Measurements from ENCODE around the gene TRPM5.

Gene TRPM5

GRCh38 chr11:2400762-2401435 lies 43.4 kb downstream of the TRPM5 start:
- Histone ChIP-seq H3K4me3 (replicated peaks; ENCODE audit: low read depth, low read length) (peak overlapping the region; percentile 98), H3K36me3 (ENCODE audit: control insufficient read depth, insufficient read depth, low read length) (peaks cover 21% of the 10 kb centered on the region), H3K27me3 (replicated peaks; ENCODE audit: control insufficient read depth, insufficient read depth, low read length) (no peaks in the 10 kb centered on the region)
- DNase-seq (ENCODE audit: extremely low read depth, insufficient read length), result no peak
- TF ChIP-seq CTCF (IDR thresholded peaks at IDR 0.05; ENCODE audit: insufficient read depth, low read length, poor library complexity, severe bottlenecking), result no peak

DNA sequence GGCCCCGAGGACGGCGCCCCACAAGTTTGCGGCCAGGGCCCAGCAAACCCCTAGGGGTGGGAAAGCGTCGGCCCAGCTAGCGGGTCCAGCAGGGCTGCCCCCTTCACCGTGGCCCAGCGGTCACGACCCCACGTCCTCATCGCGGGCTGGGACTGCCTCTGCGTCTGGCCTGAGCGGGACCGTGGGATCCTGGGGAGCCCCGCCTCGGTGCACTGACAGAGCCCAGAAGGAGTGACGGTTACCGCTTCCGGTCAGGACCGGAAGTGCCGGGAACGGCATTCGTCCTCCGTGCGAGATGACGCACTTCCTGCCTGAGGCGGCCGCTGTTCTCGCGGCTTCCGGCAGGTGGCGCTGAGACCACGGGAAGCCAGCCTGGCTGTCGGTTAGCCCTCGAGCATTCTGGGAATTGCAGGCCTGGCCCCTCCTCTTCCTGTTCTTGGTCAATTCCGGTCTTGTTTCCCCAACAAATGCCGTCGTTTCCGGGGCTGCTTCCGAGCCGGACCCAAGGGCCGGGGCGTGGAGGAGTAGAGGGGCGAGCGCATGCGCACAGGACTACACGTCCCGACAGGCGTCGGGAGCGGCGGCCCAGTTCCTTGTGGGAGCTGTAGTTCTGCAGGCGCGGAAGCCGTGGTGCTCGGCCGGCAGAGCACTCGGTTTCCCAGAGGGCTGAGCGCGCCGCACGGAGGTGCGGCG lies 44.1 kb downstream of the TRPM5 start, which contains the start of gene TSSC4:
Gene TSSC4, plus strand, starts transcription at position 682 of the 693 bp plus-strand sequence. CDS start 1,884 bp downstream, outside the sequence.
- peak within 1 kb of the TSS; percentile 98 for H3K4me3 ChIP-seq (replicated peaks; ENCODE audit: low read depth, low read length)
- H3K27me3 ChIP-seq (replicated peaks; ENCODE audit: control insufficient read depth, insufficient read depth, low read length), result no peaks in the 10 kb centered on the region
- DNase-seq (ENCODE audit: extremely low read depth, insufficient read length), result peak; percentile 100
- H3K36me3 ChIP-seq (ENCODE audit: control insufficient read depth, insufficient read depth, low read length), result peaks cover 27% of the 10 kb centered on the region
- TF ChIP-seq CTCF (IDR thresholded peaks at IDR 0.05; ENCODE audit: insufficient read depth, low read length, poor library complexity, severe bottlenecking), result peak; percentile 98

DNA sequence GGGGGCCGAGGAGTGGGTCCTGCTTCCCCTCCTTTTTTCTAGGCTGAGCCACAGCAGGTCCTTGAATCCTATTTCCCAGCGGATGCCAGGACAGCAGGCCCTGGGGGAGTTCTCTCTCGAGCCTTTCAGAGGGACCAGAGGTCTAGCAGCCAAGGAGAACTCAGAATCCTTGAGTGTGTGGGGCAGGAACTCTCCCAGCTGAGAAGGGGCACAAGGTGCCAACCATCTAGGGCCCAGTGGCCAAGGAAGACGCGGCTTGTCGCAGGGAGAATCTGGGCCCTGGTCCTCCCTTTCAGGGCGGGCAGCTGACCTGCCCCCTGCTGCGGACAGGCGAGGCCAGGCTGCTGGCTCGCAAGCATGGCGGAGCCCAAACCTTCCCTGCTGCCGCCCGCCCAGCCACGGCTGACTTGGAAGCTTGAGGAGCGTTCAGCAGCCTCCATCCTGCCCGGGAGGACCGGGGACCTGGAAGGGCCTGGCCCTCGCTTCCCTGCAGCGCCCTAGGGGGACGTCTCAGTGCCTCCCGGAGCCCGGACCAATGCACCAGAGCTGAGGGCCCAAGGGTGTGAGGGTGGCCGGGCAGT lies 44.7 kb downstream of the TRPM5 start:
- peaks cover 30% of the 10 kb centered on the region for H3K36me3 ChIP-seq (ENCODE audit: control insufficient read depth, insufficient read depth, low read length)
- DNase-seq (ENCODE audit: extremely low read depth, insufficient read length), result no peak

DNA sequence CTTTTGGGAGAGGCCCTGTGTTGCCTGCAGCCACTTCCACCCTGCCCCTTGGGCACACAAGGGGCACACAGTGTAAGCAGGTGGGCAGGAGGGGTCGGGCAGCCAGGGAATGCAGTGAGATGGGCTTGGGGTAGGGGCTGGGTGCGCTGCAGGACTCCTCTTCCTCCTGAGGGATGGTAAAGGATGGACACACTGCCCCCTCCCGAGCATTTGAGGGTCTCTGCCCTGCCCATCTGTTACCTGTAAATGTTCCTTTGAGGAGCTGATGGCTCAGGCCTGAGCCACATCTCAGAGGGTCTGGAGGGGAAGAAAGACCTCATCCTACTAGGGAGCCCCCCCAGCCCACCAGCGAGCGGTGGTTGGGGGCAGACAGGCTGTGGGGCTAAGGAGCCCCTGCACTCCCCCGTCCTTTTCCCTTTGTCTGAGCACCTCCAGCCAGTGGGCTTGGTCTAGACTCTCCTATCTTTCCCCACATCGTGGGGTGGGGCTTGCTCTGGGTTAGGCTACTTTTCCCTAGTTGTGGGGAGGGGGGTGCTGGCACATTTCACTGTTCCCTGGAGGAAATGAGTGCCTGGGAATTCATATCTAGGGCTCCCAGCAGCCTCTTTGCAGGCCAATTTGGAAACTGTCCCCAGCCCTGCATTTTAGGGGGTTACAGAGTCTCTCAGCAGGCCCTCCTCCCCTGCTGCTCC lies 45.5 kb downstream of the TRPM5 start:
- peak overlapping the region; percentile 85 for H3K4me3 ChIP-seq (replicated peaks; ENCODE audit: low read depth, low read length)

More for the DNA sequence above, 44.7 kb downstream of the TRPM5 start:
- Histone ChIP-seq H3K27me3 (replicated peaks; ENCODE audit: control insufficient read depth, insufficient read depth, low read length) (no peaks in the 10 kb centered on the region), H3K4me3 (replicated peaks; ENCODE audit: low read depth, low read length) (peak overlapping the region; percentile 85)
- TF ChIP-seq CTCF (IDR thresholded peaks at IDR 0.05; ENCODE audit: insufficient read depth, low read length, poor library complexity, severe bottlenecking), result no peak

More for the DNA sequence above, 45.5 kb downstream of the TRPM5 start:
- TF ChIP-seq CTCF (IDR thresholded peaks at IDR 0.05; ENCODE audit: insufficient read depth, low read length, poor library complexity, severe bottlenecking), result no peak
- Histone ChIP-seq H3K27me3 (replicated peaks; ENCODE audit: control insufficient read depth, insufficient read depth, low read length) (no peaks in the 10 kb centered on the region), H3K36me3 (ENCODE audit: control insufficient read depth, insufficient read depth, low read length) (peaks cover 28% of the 10 kb centered on the region)
- DNase-seq (ENCODE audit: extremely low read depth, insufficient read length), result no peak

Data from GM06990 (cell line).